ENCODE results near the gene FLNB. TPM values are rescaled to one million over a fixed set of nuclear protein-coding genes. Genes with fewer than 3 reads are reported as not detected.

FLNB gene
- total and polyA plus RNA-seq, 9 of the 15 experiments (the other 6 are each of a cell fraction or from before 2014, with no cell fraction given), result 9.4 to 48.1 (median 25.6) TPM

- TF ChIP-seq ZNF592 (IDR thresholded peaks at IDR 0.05), result no peak
Measured at GRCh38 chr3:58137306-58137705, 129.1 kb downstream of the FLNB start (continued).

- no peak overlapping the region for H3K27ac ChIP-seq (ENCODE audit: extremely low read depth, low read depth, low read length)
- H4K20me1 ChIP-seq (replicated peaks; ENCODE audit: control insufficient read depth, insufficient read depth, low read length), result no peaks in the 10 kb centered on the region; the same call in 1 of the 2 replicates
- H3K4me2 ChIP-seq (ENCODE audit: insufficient read depth, low read length), result no peak overlapping the region
- intact Hi-C loops (cut with micrococcal nuclease) (no loop called here), in situ Hi-C loops (cut with MboI) (no loop called here)
- DNase-seq (ENCODE audit: extremely low read depth in 1 of 4, low spot score in 3 of 4), result no peak
- no peaks in the 10 kb centered on the region for H3K9me1 ChIP-seq (ENCODE audit: control insufficient read depth, insufficient read depth, low read length)
- no peaks in the 10 kb centered on the region for H3K79me2 ChIP-seq (ENCODE audit: control insufficient read depth, insufficient read depth, low read length)
- FAIRE-seq, result no peak
- no peak overlapping the region for H3K4me3 ChIP-seq
- no TSS peak for BruUV-seq (replicated peaks)
- WGBS (ENCODE audit: insufficient coverage, low coverage, missing lambda C conversion rate), result 81% methylated on average over 11 of the region's 12 CpGs
- ATAC-seq, result no peak
- peaks cover 0 to 4% of the 10 kb centered on the region in 2 experiments; a peak in 2 of 5 replicates for H3K4me1 ChIP-seq (replicated peaks in 1 of 2; ENCODE audit: control insufficient read depth in 2 of 2, insufficient read depth in 2 of 2, low read length in 2 of 2)
- H3K9ac ChIP-seq (ENCODE audit: insufficient read depth in 1 of 2, low read depth in 2 of 2, low read length in 2 of 2), result no peak overlapping the region
- CTCF ChIA-PET (ENCODE audit: low intra/inter-chr PET ratio), result no interaction called here
- no peaks in the 10 kb centered on the region for H3K27me3 ChIP-seq (ENCODE audit: control insufficient read depth in 2 of 2, insufficient read depth in 2 of 2, low read length in 2 of 2)
- no peaks in the 10 kb centered on the region for H3K9me3 ChIP-seq (replicated peaks; ENCODE audit: control insufficient read depth, insufficient read depth, low read depth, low read length)
- H3K36me3 ChIP-seq (ENCODE audit: control insufficient read depth, insufficient read depth, low read length), result peaks cover 53% of the 10 kb centered on the region; the same call in 2 of the 3 replicates
- no peak for TF ChIP-seq KLF13 (tag; IDR thresholded peaks at IDR 0.05; ENCODE audit: borderline replicate concordance, low read depth)
- no peak for TF ChIP-seq CREB5 (CRISPR knock-in tag; IDR thresholded peaks at IDR 0.05)
- TF ChIP-seq ZNF274 (IDR thresholded peaks at IDR 0.05; ENCODE audit: borderline replicate concordance, low read depth, low read length), result no peak
- H2AFZ ChIP-seq (ENCODE audit: low read depth, low read length), result no peak overlapping the region
- POLR2A ChIA-PET, result interaction anchor here (0.5 kb wide), 1 partner anchor 96 kb away, joined by 6 read pairs; no protein-coding TSS in a partner anchor
Measured at GRCh38 chr3:58141766-58142345, 133.6 kb downstream of the FLNB start.

Data from K562 (cell line).